SK-N-SH treated with all-trans-retinoic acid at 6 μM for 48 hours (cell line): ENCODE data around the gene PRPF8.

ENCODE experiments used
- CREB5 ChIP-seq: fragments of 250-450 bp; sonication (Bioruptor Pico); IDR thresholded peaks from 2 replicates; pipeline ENCODE4 v1.5.1; 2020; ENCODE audit warnings: low read depth, mild to moderate bottlenecking, moderate library complexity
- PATZ1 ChIP-seq: fragments of 250-450 bp; sonication (Bioruptor Pico); IDR thresholded peaks from 2 replicates; pipeline ENCODE4 v1.8.0; 2020; ENCODE audit warnings: mild to moderate bottlenecking, moderate library complexity, borderline replicate concordance
- ZFP30 ChIP-seq: fragments of 450-650 bp; formaldehyde crosslinking; IDR thresholded peaks from 2 replicates; pipeline ENCODE4 v1.5.0; 2022; ENCODE audit warnings: mild to moderate bottlenecking, moderate library complexity
- ZNF70 ChIP-seq: fragments of 450-650 bp; formaldehyde crosslinking; IDR thresholded peaks from 2 replicates; pipeline ENCODE4 v1.5.0; 2020; ENCODE audit warnings: mild to moderate bottlenecking, moderate library complexity

- TF ChIP-seq CREB5 (CRISPR knock-in tag): no peak
- TF ChIP-seq PATZ1: no peak
- TF ChIP-seq ZFP30 (CRISPR knock-in tag): no peak
- TF ChIP-seq ZNF70 (CRISPR knock-in tag): no peak
Observed at GRCh38 chr17:1647802-1648171, 36.9 kb downstream of the PRPF8 start.
